Aorta (tissue), 5 donors: ENCODE results near the gene HNRNPUL2. TPM values are rescaled to one million over a fixed set of nuclear protein-coding genes. Genes with fewer than 3 reads are reported as not detected.
A peak's percentile ranks its signal among the peaks of the same experiment; 100 is the strongest.
"Not testable (repeated sequence)": the region's sequence is repeated elsewhere in the genome, so short reads cannot be mapped to it uniquely, and the experiment has no call there.

Source experiments
- ATAC-seq: fragments of 200-7000 bp; cut with Tn5 transposase; one replicate; pipeline ENCODE4 v1.9.1; 2022; ENCODE audit warnings: moderate library complexity; ENCODE audit not compliant: low FRiP score
- DNase-seq, 2 donors: peaks; one replicate each; pipeline ENCODE4 v3.0.0-alpha.2; 2020
- H3K27ac ChIP-seq, 2 donors: one replicate each; pipeline ENCODE4 v1.5.1; 2013; ENCODE audit warnings: low read length in 2 of 2, mild to moderate bottlenecking in 2 of 2, moderate library complexity in 2 of 2, control low read depth in 1 of 2, inconsistent platforms in 1 of 2, low read depth in 1 of 2
- H3K27me3 ChIP-seq, 2 donors: one replicate each; pipeline ENCODE4 v1.6.1; 2013; ENCODE audit warnings: control low read depth in 1 of 2, low read length in 1 of 2, mild to moderate bottlenecking in 1 of 2, moderate library complexity in 1 of 2; ENCODE audit not compliant: insufficient read depth in 2 of 2, control insufficient read depth in 1 of 2
- H3K36me3 ChIP-seq, 2 donors: one replicate each; pipeline ENCODE4 v1.6.1; 2013; ENCODE audit warnings: control low read depth in 1 of 2, low read length in 1 of 2, mild to moderate bottlenecking in 1 of 2; ENCODE audit not compliant: insufficient read depth in 2 of 2, control insufficient read depth in 1 of 2
- H3K4me1 ChIP-seq, 2 donors: one replicate each; pipeline ENCODE4 v1.6.1; 2013; ENCODE audit warnings: low read length in 2 of 2, control low read depth in 1 of 2, mild to moderate bottlenecking in 1 of 2, moderate library complexity in 1 of 2; ENCODE audit not compliant: insufficient read depth in 2 of 2, control insufficient read depth in 1 of 2
- H3K4me3 ChIP-seq, 2 donors: one replicate each; pipeline ENCODE4 v1.5.1; 2013; ENCODE audit warnings: low read length in 2 of 2, control low read depth in 1 of 2, mild to moderate bottlenecking in 1 of 2
- H3K9me3 ChIP-seq: one replicate; pipeline ENCODE4 v1.6.1; 2013; ENCODE audit warnings: mild to moderate bottlenecking, low read length; ENCODE audit not compliant: control insufficient read depth
- WGBS, 2 donors: extraction: QIAGEN DNeasy Blood & Tissue Kit; methylation state at CpG; one replicate each; pipeline ENCODE4 v1.1.7; 2013; 5-methylcytosine and 5-hydroxymethylcytosine counted together
- intact Hi-C, 2 donors: fragments of 100-400 bp; cut with DNase I; formaldehyde crosslinking; loops; one replicate each; pipeline versions ENCODE4 v1.14.2 to v1.15.0; 2022
- polyA plus RNA-seq, 2 donors: library from polyadenylated mRNA; stranded (reverse); fragments of 200-250 nt; gene quantifications; one replicate each; pipeline ENCODE4 v1.2.3, GENCODE V29; 2013
- total RNA-seq, 2 donors: library from RNA; stranded (reverse); fragmentation: NEBNext Ultra II Directional; extraction: Animal tissue kit (Norgen Biotek cat#: 25700); gene quantifications; one replicate each; pipeline ENCODE4 v1.2.1, GENCODE V29; 2021
- donor health status: healthy with polysubstance abuse.
- donor health status: Bipolar disorder and iron deficiency.
- donor health status: DM: no; HTN: no; CAD: no.
- donor health status: DM: no; HTN: no; CAD: no.
- donor health status: DM: yes; HTN: yes; CAD: no.

The HNRNPUL2 gene
- total and polyA plus RNA-seq, 4 donors, result 31.5 to 47.2 (median 45.2) TPM

DNA sequence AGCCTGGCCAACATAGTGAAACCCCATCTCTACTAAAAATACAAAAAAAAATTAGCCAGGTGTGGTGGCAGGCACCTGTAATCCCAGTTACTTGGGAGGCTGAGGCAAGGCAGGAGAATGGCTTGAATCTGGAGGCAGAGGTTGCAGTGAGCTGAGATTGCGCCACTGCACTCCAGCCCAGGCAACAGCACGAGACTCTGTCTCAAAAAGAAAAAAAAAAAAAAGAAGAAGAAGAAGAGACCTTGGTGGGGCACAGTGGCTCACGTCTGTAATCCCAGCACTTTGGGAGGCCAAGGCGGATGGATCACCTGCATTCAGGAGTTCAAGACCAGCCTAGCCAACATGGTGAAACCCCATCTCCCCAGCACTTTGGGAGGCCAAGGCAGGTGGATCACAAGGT, 23.3 kb downstream of the HNRNPUL2 start:
- not testable (repeated sequence) for H3K36me3 ChIP-seq, H3K4me1 ChIP-seq, ATAC-seq, H3K27ac ChIP-seq, H3K9me3 ChIP-seq, H3K27me3 ChIP-seq, H3K4me3 ChIP-seq
- peak in 1 of 2 donors; percentile 14 for DNase-seq
- 80 to 93% methylated on average over 4 of the region's 4 CpGs for WGBS, 2 donors
- intact Hi-C loops, result loop anchor here in 1 of 2 donors (10.0 kb wide), 1 partner anchor 131 kb away; the partner anchor contains the start of genes STX5, TEX54 and WDR74

DNA sequence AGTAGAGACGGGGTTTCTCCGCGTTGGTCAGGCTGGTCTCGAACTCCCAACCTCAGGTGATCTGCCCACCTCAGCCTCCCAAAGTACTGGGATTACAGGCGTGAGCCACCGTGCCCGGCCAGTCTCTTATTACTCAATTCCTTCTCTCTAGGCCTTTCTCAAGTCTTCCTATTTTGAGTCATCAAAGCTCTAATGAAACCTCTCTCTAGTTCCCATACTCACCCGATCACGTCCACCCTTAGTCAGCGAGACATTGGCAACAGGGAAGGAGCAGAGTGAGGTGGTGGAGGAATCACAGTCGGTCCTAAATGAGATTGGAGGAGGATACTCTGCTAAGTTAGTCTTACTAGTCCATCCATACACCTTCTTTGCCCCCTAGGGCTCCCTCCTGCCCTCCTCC, 25.0 kb downstream of the HNRNPUL2 start:
- ATAC-seq (no peak), DNase-seq (peak in 1 of 2 donors; percentile 13)
- H3K27ac ChIP-seq, result no peak overlapping the region
- H3K36me3 ChIP-seq, result no peaks in the 10 kb centered on the region
- WGBS, 2 donors, result 93 to 97% methylated on average over 11 of the region's 11 CpGs
- no peaks in the 10 kb centered on the region for H3K4me1 ChIP-seq
- intact Hi-C loops, result loop anchor here in 1 of 2 donors (10.0 kb wide), 1 partner anchor 133 kb away; the partner anchor contains the start of genes STX5, TEX54 and WDR74
- no peaks in the 10 kb centered on the region for H3K9me3 ChIP-seq
- no peak overlapping the region for H3K4me3 ChIP-seq
- H3K27me3 ChIP-seq, result no peaks in the 10 kb centered on the region

DNA sequence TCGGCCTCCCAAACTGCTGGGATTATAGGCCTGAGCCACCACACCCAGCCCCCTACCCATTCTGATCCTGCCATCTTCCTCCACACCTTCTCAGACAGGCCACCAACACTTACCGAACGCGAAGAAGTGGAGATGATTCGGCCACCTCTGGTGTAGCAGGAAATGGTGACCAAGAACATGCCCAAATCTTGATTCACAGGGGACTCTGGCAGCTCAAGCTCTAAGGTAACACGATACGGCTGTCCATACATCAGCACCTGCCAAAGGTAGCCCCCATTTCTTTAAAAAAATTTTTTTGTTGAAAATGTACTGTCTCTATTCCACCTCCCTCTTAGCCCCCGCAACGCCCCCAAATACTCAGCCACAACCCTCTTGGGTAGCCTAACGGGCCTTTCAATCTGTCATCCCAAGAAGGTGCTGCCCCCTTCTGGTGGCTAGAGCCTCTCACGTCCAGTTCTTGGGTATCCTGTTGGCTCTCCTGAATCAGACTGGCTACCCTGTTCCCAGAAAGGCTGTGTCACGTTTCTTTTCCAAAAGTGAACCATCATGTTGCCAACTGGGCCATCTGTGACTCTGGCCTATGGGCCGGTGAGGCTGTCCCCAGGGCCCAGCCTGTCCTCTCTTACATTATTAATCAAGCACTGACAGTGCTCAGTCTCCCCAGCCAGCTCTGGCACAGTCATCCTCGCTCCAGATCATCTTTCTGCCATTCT, 32.6 kb downstream of the HNRNPUL2 start:
- Histone ChIP-seq H3K36me3 (no peaks in the 10 kb centered on the region), H3K27ac (no peak overlapping the region), H3K27me3 (no peaks in the 10 kb centered on the region), H3K9me3 (no peaks in the 10 kb centered on the region), H3K4me3 (no peak overlapping the region), H3K4me1 (no peaks in the 10 kb centered on the region)
- peak; percentile 86 for ATAC-seq
- 47% methylated on average over 14 of the region's 14 CpGs for WGBS, 2 donors
- DNase-seq, result peak; percentile 88 to 90
- intact Hi-C loops, result loop anchor here in 1 of 2 donors (5.0 kb wide), 1 partner anchor 297 kb away; no protein-coding TSS in a partner anchor

DNA sequence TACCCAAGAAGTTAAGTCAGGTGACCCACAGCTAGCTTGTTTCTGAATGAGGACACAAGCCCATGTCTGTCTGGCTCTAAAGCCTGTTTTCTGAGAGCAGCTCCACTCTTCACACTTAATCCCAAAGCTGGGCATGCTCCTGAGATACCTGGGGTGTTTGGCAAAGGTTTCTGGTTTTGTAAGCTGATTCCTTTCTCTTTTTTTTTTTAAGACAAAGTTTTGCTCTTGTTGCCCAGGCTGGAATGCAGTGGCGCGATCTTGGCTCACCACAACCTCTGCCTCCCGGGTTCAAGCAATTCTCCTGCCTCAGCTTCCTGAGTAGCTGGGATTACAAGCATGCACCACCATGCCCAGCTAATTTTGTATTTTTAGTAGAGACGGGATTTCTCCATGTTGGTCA, 33.6 kb downstream of the HNRNPUL2 start:
- DNase-seq, H3K27ac ChIP-seq, H3K27me3 ChIP-seq, H3K4me1 ChIP-seq, ATAC-seq, H3K4me3 ChIP-seq, H3K36me3 ChIP-seq, H3K9me3 ChIP-seq: not testable (repeated sequence)
- intact Hi-C loops, result loop anchor here in 1 of 2 donors (5.0 kb wide), 1 partner anchor 296 kb away; no protein-coding TSS in a partner anchor
- 84 to 86% methylated on average over 1 to 4 of the region's 4 CpGs for WGBS, 2 donors

DNA sequence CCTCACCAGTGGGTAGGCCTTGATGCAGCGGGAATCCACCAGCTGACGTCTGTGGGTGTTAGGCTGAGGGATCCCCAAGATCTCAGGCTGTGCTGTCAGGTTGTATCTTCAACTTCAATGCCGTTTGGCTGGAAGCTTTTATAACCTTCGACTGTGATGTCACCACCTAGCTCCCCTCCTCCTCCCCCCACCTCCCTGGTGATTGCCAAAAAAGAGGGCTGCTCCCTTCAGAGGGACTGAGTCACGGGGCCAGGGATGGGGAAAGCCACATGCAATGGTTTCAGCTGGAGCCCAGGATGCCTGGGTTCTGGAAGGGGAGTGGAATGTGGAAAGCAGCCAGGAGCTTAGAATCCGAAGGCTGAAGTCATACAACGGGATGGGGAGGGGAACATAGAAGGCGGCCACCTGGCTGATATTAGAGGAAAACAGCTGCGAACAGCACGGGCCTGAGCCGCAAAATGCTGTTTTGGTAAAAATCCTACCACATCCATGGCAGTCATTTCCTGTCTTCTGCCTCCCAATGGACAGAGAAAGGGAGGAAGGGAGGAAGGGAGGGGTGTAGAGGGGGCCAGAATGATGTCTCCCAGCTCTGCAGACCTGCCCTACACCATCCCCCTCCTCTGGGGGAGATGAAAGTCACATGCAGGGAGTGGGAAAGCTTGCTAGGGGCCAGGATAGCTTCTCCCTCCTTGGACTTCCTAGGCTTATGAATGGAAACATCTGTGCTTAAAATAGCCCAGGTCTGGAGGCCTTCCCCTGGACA, 37.7 kb downstream of the HNRNPUL2 start, which contains the start of gene LRRN4CL:
LRRN4CL (minus strand) TSS at position 110 of the 763 bp plus-strand sequence. CDS start 1,022 bp downstream, outside the sequence.
- WGBS, 2 donors, result 64 to 67% methylated on average over 11 of the region's 11 CpGs
- intact Hi-C loops, result loop anchor here (5.0 kb wide), 1 partner anchor 292 kb away; no protein-coding TSS in a partner anchor
- Histone ChIP-seq H3K4me1 (no peaks in the 10 kb centered on the region), H3K4me3 (no peak within 1 kb of the TSS), H3K9me3 (no peaks in the 10 kb centered on the region), H3K27me3 (no peaks in the 10 kb centered on the region), H3K27ac (no peak within 1 kb of the TSS), H3K36me3 (no peaks in the 10 kb centered on the region)
- DNase-seq, result peak; percentile 77 to 82
- peak; percentile 84 for ATAC-seq

DNA sequence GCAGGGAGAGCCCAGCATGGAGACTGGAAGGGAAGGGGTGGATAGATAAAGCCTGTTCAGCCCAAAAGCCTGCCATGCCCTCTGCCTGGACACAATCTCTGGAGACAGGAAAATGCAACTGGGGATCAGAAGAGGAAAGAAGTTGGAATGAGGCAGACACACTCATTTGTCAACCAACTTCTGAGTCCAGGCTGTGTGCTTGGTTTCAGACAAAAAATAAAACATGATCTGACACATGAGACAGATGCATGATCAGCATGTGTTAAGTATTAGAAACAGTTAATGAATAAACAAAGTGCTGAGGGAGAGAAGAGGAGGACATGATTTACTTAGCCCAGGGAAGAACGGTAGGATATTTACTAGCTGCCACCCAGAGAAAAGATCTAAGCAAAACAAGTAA, 38.8 kb downstream of the HNRNPUL2 start:
- Histone ChIP-seq H3K4me3 (no peak overlapping the region), H3K36me3 (no peaks in the 10 kb centered on the region), H3K9me3 (no peaks in the 10 kb centered on the region), H3K27ac (no peak overlapping the region), H3K27me3 (no peaks in the 10 kb centered on the region), H3K4me1 (no peaks in the 10 kb centered on the region)
- ATAC-seq (no peak), DNase-seq (no peak)
- 48 to 68% methylated on average over 1 of the region's 1 CpG for WGBS, 2 donors
- intact Hi-C loops, result loop anchor here in 1 of 2 donors (5.0 kb wide), 1 partner anchor 291 kb away; no protein-coding TSS in a partner anchor

DNA sequence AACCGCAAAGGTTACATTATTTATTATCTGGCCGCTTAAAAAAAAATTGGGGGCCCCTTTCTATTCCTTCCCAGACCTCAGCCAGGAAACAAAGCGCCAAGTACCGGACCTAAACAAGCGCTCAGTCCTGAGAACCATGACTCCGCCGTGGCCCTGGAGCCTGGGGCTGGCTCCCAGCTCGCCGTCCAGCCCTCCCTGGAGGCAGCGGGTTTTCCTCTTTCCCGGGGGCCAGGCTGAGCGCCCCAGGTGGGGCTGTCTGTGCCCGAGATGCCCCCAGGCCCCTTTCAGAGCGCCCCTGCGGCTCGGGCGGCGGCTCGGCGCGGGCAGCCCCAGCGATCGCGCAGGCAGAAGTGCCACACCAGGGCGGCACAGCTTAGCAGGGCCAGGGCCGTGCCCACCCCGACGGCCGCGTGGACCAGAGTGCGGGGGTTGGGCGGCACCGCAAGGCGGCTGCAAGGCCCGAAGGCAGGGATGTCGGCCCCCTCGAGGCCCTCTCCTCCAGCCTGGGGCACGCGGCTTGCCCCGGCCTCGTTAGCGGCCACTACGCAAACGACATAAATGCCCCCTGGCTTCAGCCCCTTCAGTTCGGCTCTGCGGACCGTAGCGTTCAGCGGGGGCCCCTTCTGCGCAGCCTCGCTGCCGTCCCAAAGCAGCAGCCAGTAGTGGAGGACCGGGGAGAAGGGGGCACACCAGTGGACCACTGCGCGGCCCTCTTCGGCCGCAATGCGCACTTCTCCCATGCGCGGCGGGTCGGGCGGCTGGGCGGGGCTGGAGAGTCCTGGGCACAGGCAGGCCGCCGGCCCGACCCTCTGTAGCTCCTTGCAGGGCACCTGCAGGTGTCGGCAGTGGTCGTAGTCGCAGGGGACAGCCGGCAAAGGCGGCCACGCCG, 39.5 kb downstream of the HNRNPUL2 start:
- Histone ChIP-seq H3K4me3 (no peak overlapping the region), H3K27ac (no peak overlapping the region), H3K4me1 (no peaks in the 10 kb centered on the region), H3K27me3 (no peaks in the 10 kb centered on the region), H3K36me3 (no peaks in the 10 kb centered on the region), H3K9me3 (no peaks in the 10 kb centered on the region)
- 28% methylated on average over 73 to 74 of the region's 74 CpGs for WGBS, 2 donors
- ATAC-seq (no peak), DNase-seq (no peak)
- intact Hi-C loops, result loop anchor here in 1 of 2 donors (5.0 kb wide), 1 partner anchor 290 kb away; no protein-coding TSS in a partner anchor

DNA sequence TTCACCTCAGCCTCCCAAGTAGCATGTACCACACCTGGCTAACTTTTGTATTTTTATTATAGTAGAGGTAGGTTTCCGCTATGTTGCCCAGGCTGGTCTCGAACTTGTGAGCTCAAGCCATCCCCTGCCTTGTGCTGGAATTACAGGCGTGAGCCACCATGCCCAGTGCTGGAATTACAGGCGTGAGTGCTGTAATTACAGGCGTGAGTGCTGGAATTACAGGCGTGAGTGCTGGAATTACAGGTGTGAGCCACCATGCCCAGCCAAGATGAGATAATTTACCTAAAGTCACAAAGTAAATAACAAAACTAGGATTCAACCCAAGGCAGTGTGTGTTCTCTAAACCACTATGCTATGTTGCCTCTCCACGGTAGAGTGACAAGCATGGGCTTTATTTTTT, 44.7 kb downstream of the HNRNPUL2 start:
- Histone ChIP-seq H3K36me3 (no peaks in the 10 kb centered on the region), H3K4me3 (no peak overlapping the region), H3K27me3 (no peaks in the 10 kb centered on the region), H3K27ac (no peak overlapping the region), H3K4me1 (no peaks in the 10 kb centered on the region), H3K9me3 (no peaks in the 10 kb centered on the region)
- no peak for ATAC-seq
- no peak for DNase-seq
- WGBS, 2 donors, result 88 to 90% methylated on average over 7 of the region's 7 CpGs
- intact Hi-C loops, result no loop called here
